Measurements from ENCODE around the gene KMT2B.

The KMT2B gene

GRCh38 chr19:35741203-35741515 lies 23.4 kb downstream of the KMT2B start:
- Histone ChIP-seq H2AK5ac (ENCODE audit: low read length, severe bottlenecking) (no peak overlapping the region), H2BK12ac (ENCODE audit: low read length in 2 of 2) (no peak overlapping the region), H3K4me1 (ENCODE audit: control insufficient read depth, insufficient read depth, low read depth, low read length) (peaks cover 18% of the 10 kb centered on the region), H3K27me3 (ENCODE audit: control insufficient read depth in 1 of 2, insufficient read depth in 1 of 2, low read length in 2 of 2) (no peaks in the 10 kb centered on the region), H4K91ac (ENCODE audit: low read length) (no peak overlapping the region), H3K27ac (ENCODE audit: low read length, poor library complexity, severe bottlenecking) (peak overlapping the region; percentile 57), H3K9ac (ENCODE audit: low read length) (peak overlapping the region; percentile 76), H3K18ac (ENCODE audit: low read depth in 1 of 2, low read length in 2 of 2) (peak overlapping the region in 1 of 2 experiments; percentile 64), H2AFZ (ENCODE audit: low read depth, low read length) (peak overlapping the region; percentile 97), H3K14ac (ENCODE audit: low read length in 2 of 2) (no peak overlapping the region), H2BK15ac (ENCODE audit: low read depth, poor library complexity, severe bottlenecking) (no peak overlapping the region), H2BK120ac (ENCODE audit: low read depth, low read length) (no peak overlapping the region), H3K4me3 (ENCODE audit: insufficient read depth in 1 of 2, low read depth in 1 of 2, low read length in 2 of 2) (peak overlapping the region; percentile 45 to 90), H4K8ac (ENCODE audit: low read length) (peak overlapping the region; percentile 53), H3K79me1 (replicated peaks; ENCODE audit: low read length, poor library complexity, severe bottlenecking) (peaks cover 24% of the 10 kb centered on the region), H3K36me3 (ENCODE audit: control insufficient read depth in 1 of 2, insufficient read depth in 2 of 2, low read depth in 1 of 2, low read length in 2 of 2) (peaks cover 47 to 50% of the 10 kb centered on the region in 2 experiments), H3K4me2 (ENCODE audit: low read length, poor library complexity, severe bottlenecking) (peak overlapping the region; percentile 84), H3K4ac (ENCODE audit: low read depth in 1 of 2, low read length in 2 of 2) (no peak overlapping the region), H2BK5ac (ENCODE audit: low read depth, low read length, poor library complexity, severe bottlenecking) (no peak overlapping the region), H3K23ac (ENCODE audit: low read length in 2 of 2) (no peak overlapping the region), H3K9me3 (ENCODE audit: control insufficient read depth, low read length) (no peaks in the 10 kb centered on the region)
- 0% methylated on average over 11 of the region's 12 CpGs for WGBS
- DNase-seq, result no peak

- no peak within 1 kb of the TSS for H3K4me3 ChIP-seq (ENCODE audit: insufficient read depth in 1 of 2, low read depth in 1 of 2, low read length in 2 of 2)
- no peak for DNase-seq
Measured at GRCh38 chr19:35742121-35742724, 24.4 kb downstream of the KMT2B start, which contains the start of gene IGFLR1. Gene IGFLR1, minus strand, starts transcription at chr19:35742452. Its CDS starts 1,272 bp downstream, at chr19:35741180.

GRCh38 chr19:35743640-35744429 lies 26.0 kb downstream of the KMT2B start:
- peak overlapping the region; percentile 99 for H3K9ac ChIP-seq (ENCODE audit: low read length)
- H3K4me1 ChIP-seq (ENCODE audit: control insufficient read depth, insufficient read depth, low read depth, low read length), result peaks cover 23% of the 10 kb centered on the region
- no peak overlapping the region for H2AK5ac ChIP-seq (ENCODE audit: low read length, severe bottlenecking)
- H2BK120ac ChIP-seq (ENCODE audit: low read depth, low read length), result no peak overlapping the region
- H3K4ac ChIP-seq (ENCODE audit: low read depth in 1 of 2, low read length in 2 of 2), result no peak overlapping the region
- H3K9me3 ChIP-seq (ENCODE audit: control insufficient read depth, low read length), result no peaks in the 10 kb centered on the region
- no peak overlapping the region for H2BK5ac ChIP-seq (ENCODE audit: low read depth, low read length, poor library complexity, severe bottlenecking)
- no peak overlapping the region for H3K23ac ChIP-seq (ENCODE audit: low read length in 2 of 2)
- H3K36me3 ChIP-seq (ENCODE audit: control insufficient read depth in 1 of 2, insufficient read depth in 2 of 2, low read depth in 1 of 2, low read length in 2 of 2), result peaks cover 23 to 26% of the 10 kb centered on the region in 2 experiments
- peaks cover 29% of the 10 kb centered on the region for H3K79me1 ChIP-seq (replicated peaks; ENCODE audit: low read length, poor library complexity, severe bottlenecking)
- 92% methylated on average over 17 of the region's 19 CpGs for WGBS
- H2AFZ ChIP-seq (ENCODE audit: low read depth, low read length), result no peak overlapping the region
- H3K18ac ChIP-seq (ENCODE audit: low read depth in 1 of 2, low read length in 2 of 2), result no peak overlapping the region
- no peak for DNase-seq
- H3K4me3 ChIP-seq (ENCODE audit: insufficient read depth in 1 of 2, low read depth in 1 of 2, low read length in 2 of 2), result peak overlapping the region in 1 of 2 experiments; percentile 96
- H2BK12ac ChIP-seq (ENCODE audit: low read length in 2 of 2), result no peak overlapping the region
- no peak overlapping the region for H2BK15ac ChIP-seq (ENCODE audit: low read depth, poor library complexity, severe bottlenecking)
- H3K4me2 ChIP-seq (ENCODE audit: low read length, poor library complexity, severe bottlenecking), result peak overlapping the region; percentile 80
- H3K27ac ChIP-seq (ENCODE audit: low read length, poor library complexity, severe bottlenecking), result no peak overlapping the region
- H3K14ac ChIP-seq (ENCODE audit: low read length in 2 of 2), result no peak overlapping the region
- H3K27me3 ChIP-seq (ENCODE audit: control insufficient read depth in 1 of 2, insufficient read depth in 1 of 2, low read length in 2 of 2), result no peaks in the 10 kb centered on the region
- H4K91ac ChIP-seq (ENCODE audit: low read length), result peak overlapping the region; percentile 4
- H4K8ac ChIP-seq (ENCODE audit: low read length), result no peak overlapping the region

More at GRCh38 chr19:35742121-35742724, 24.4 kb downstream of the KMT2B start, which contains the start of gene IGFLR1:
- Histone ChIP-seq H3K18ac (ENCODE audit: low read depth in 1 of 2, low read length in 2 of 2) (no peak within 1 kb of the TSS), H4K8ac (ENCODE audit: low read length) (no peak within 1 kb of the TSS), H2AK5ac (ENCODE audit: low read length, severe bottlenecking) (no peak within 1 kb of the TSS), H3K4ac (ENCODE audit: low read depth in 1 of 2, low read length in 2 of 2) (no peak within 1 kb of the TSS), H2BK12ac (ENCODE audit: low read length in 2 of 2) (no peak within 1 kb of the TSS), H4K91ac (ENCODE audit: low read length) (no peak within 1 kb of the TSS), H2BK15ac (ENCODE audit: low read depth, poor library complexity, severe bottlenecking) (no peak within 1 kb of the TSS), H3K4me1 (ENCODE audit: control insufficient read depth, insufficient read depth, low read depth, low read length) (peaks cover 23% of the 10 kb centered on the region), H2BK5ac (ENCODE audit: low read depth, low read length, poor library complexity, severe bottlenecking) (no peak within 1 kb of the TSS), H3K27me3 (ENCODE audit: control insufficient read depth in 1 of 2, insufficient read depth in 1 of 2, low read length in 2 of 2) (no peaks in the 10 kb centered on the region), H3K4me2 (ENCODE audit: low read length, poor library complexity, severe bottlenecking) (no peak within 1 kb of the TSS), H3K9ac (ENCODE audit: low read length) (peak within 1 kb of the TSS; percentile 76), H3K27ac (ENCODE audit: low read length, poor library complexity, severe bottlenecking) (no peak within 1 kb of the TSS), H3K9me3 (ENCODE audit: control insufficient read depth, low read length) (no peaks in the 10 kb centered on the region), H3K79me1 (replicated peaks; ENCODE audit: low read length, poor library complexity, severe bottlenecking) (peaks cover 25% of the 10 kb centered on the region), H3K23ac (ENCODE audit: low read length in 2 of 2) (no peak within 1 kb of the TSS), H2BK120ac (ENCODE audit: low read depth, low read length) (no peak within 1 kb of the TSS), H2AFZ (ENCODE audit: low read depth, low read length) (no peak within 1 kb of the TSS), H3K36me3 (ENCODE audit: control insufficient read depth in 1 of 2, insufficient read depth in 2 of 2, low read depth in 1 of 2, low read length in 2 of 2) (peaks cover 39 to 41% of the 10 kb centered on the region in 2 experiments), H3K14ac (ENCODE audit: low read length in 2 of 2) (no peak within 1 kb of the TSS)
- WGBS, result 96% methylated on average over 9 of the region's 9 CpGs

Measured in mesenchymal stem cell (in vitro differentiated cells and primary cell).